ENCODE results near the gene FA2H. TPM values are rescaled to one million over a fixed set of nuclear protein-coding genes. Genes with fewer than 3 reads are reported as not detected.

FA2H gene
- polyA plus RNA-seq, 2 of the 4 experiments (the other 2 are of a cell fraction), result 5.6 to 7.1 TPM

DNA sequence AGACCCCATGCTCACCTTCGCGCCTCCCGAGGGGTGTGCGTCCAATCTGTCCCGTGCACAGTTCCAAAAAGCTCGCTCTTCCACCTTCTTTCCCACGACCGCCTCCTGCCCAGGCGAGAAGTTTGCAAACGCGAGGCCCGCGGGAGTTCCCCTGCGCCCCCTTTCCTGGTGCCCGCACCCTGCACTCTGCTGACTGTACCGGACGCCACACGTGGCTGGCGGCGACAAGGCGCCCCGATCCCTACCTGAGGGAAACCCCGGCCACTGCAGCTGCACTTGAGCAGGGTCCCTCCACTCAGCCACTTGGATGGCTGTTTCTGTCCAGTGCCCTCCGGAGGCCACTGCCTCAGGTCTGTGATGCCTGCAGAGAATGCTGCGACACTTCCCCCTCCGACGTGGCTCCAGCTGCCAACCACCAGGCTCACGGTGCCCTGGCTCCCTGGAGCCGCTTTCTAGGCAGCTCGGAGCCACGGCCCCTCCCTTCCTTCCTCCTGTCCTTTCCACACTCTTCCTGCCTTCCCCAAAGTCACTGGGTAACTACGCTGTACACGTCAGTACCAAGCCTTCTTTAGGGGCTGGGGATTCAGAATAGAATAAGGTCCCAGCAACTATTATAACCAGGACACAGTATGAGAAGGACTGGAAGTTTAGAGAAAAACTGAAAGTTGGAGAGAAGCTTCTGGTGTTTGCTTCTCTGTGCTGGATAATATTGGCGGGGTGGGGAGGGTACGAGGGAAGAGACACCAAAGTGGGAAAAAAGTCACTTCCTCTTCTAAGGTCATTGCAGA, 74.0 kb downstream of the FA2H start, which contains the start of gene MLKL:
TSS of gene MLKL (minus strand) at position 425 of the 788 bp plus-strand sequence. CDS start 5,105 bp downstream, outside the sequence.
- ChIA-PET CTCF (interaction anchor here (1.0 to 8.6 kb wide), 8 partner anchors 9 to 163 kb away, joined by 3 to 70 read pairs (median 6); partner anchors contain the start of gene FA2H), POLR2A (interaction anchor here (1.1 to 1.6 kb wide), 5 partner anchors 12 to 94 kb away, joined by 3 to 5 read pairs (median 3); partner anchors contain the start of genes GLG1 and RFWD3)
- Histone ChIP-seq H3K27ac (peak within 1 kb of the TSS; percentile 92 to 93), H3K9me3 (no peaks in the 10 kb centered on the region), H3K4me3 (peak within 1 kb of the TSS; percentile 77), H3K4me1 (peaks cover 28% of the 10 kb centered on the region), H3K4me2 (peak within 1 kb of the TSS; percentile 78)
- WGBS (ENCODE audit: missing lambda C conversion rate), result under 1% methylated on average over 21 of the region's 35 CpGs
- FAIRE-seq (no peak), DNase-seq (ENCODE audit: low read depth in 1 of 2, low spot score in 1 of 2) (peak; percentile 66 to 72), ATAC-seq (peak; percentile 82 to 83)
- TF ChIP-seq PHF8 (IDR thresholded peaks at IDR 0.05; ENCODE audit: borderline replicate concordance, low read depth) (no peak; the same call in 1 of the 2 replicates), ZFP36 (IDR thresholded peaks at IDR 0.05; ENCODE audit: borderline replicate concordance, partially characterized antibody) (no peak), MYC (IDR thresholded peaks at IDR 0.05; ENCODE audit: borderline replicate concordance, low read length) (peak; percentile 83; the same call in 1 of the 2 replicates), JUN (IDR thresholded peaks at IDR 0.05) (peak in 1 of 2 experiments; percentile 45; a peak in 1 of 5 replicates), JUNB (IDR thresholded peaks at IDR 0.05) (no peak), EHMT2 (IDR thresholded peaks at IDR 0.05; ENCODE audit: low read depth) (no peak), NPAS2 (CRISPR knock-in tag; IDR thresholded peaks at IDR 0.05; ENCODE audit: borderline replicate concordance) (no peak), BCL3 (IDR thresholded peaks at IDR 0.05) (peak; percentile 47; the same call in 1 of the 3 replicates), HMGXB4 (CRISPR knock-in tag; IDR thresholded peaks at IDR 0.05; ENCODE audit: borderline replicate concordance) (peak; percentile 40; the same call in 1 of the 2 replicates), MAFK (IDR thresholded peaks at IDR 0.05; ENCODE audit: partially characterized antibody) (no peak), HOXA7 (CRISPR knock-in tag; IDR thresholded peaks at IDR 0.05) (no peak), RNF2 (IDR thresholded peaks at IDR 0.05; ENCODE audit: borderline replicate concordance, low read depth) (no peak), CBX2 (IDR thresholded peaks at IDR 0.05; ENCODE audit: borderline replicate concordance, low read depth) (no peak), E2F6 (IDR thresholded peaks at IDR 0.05; ENCODE audit: borderline replicate concordance, low read depth) (peak; percentile 27), HOXB13 (CRISPR knock-in tag; IDR thresholded peaks at IDR 0.05; ENCODE audit: low read depth) (no peak), ZSCAN20 (CRISPR knock-in tag; IDR thresholded peaks at IDR 0.05) (no peak), POLR2AphosphoS2 (conservative IDR thresholded peaks at IDR 0.05; ENCODE audit: low read length) (no peak), TFCP2L1 (CRISPR knock-in tag; IDR thresholded peaks at IDR 0.05) (no peak), HOXB5 (CRISPR knock-in tag; IDR thresholded peaks at IDR 0.05) (no peak), HEYL (CRISPR knock-in tag; IDR thresholded peaks at IDR 0.05) (no peak), CEBPB (IDR thresholded peaks at IDR 0.05) (no peak), POLR2A (IDR thresholded peaks at IDR 0.05; ENCODE audit: low read length) (peak; percentile 91), USF2 (IDR thresholded peaks at IDR 0.05) (peak; percentile 20; the same call in 1 of the 2 replicates), GATA3 (IDR thresholded peaks at IDR 0.05; ENCODE audit: borderline replicate concordance) (no peak; the same call in 1 of the 2 replicates), RAD21 (conservative IDR thresholded peaks at IDR 0.05 in 1 of 2, IDR thresholded peaks at IDR 0.05 in 1 of 2) (no peak), SMC3 (IDR thresholded peaks at IDR 0.05) (no peak)
- TF ChIP-seq, protein P1, sequence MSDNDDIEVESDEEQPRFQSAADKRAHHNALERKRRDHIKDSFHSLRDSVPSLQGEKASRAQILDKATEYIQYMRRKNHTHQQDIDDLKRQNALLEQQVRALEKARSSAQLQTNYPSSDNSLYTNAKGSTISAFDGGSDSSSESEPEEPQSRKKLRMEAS (IDR thresholded peaks at IDR 0.05), result peak; percentile 96
